ENCODE data around the gene PCNX2. TPM values are rescaled to one million over a fixed set of nuclear protein-coding genes. Genes with fewer than 3 reads are reported as not detected.

PCNX2 gene
- total RNA-seq, 1 donor from 2014 or later, result 18.4 TPM

DNA sequence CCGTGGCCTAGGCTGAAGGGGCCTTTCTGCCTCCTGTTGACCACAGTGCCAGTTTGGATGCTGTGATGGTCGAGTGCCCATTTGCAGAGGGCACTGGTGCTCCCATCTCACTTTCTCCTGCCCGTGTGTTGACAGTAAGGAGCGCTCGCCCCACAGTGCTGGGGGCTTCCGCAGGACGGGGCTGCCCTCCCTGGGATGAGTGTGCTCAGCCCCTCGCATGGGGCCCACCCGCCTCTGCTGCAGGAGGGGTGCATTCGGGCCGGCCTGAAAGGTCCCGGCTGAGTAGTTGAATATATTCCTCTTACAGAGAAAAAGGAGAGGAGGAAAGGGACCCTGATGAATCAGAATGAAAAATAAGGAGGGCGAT is 307.8 kb downstream of the PCNX2 start:
- Mint-ChIP-seq H3K4me1 (ENCODE audit: unreplicated experiment) (peaks cover 6% of the 10 kb centered on the region), H3K27ac (no peak overlapping the region), H3K9me3 (peaks cover under 1% of the 10 kb centered on the region), H3K36me3 (peaks cover 6% of the 10 kb centered on the region), H3K27me3 (no peaks in the 10 kb centered on the region), H3K4me3 (no peak overlapping the region)
- no peak for DNase-seq (ENCODE audit: extremely low spot score, unreplicated experiment)
- TF ChIP-seq, protein P1, sequence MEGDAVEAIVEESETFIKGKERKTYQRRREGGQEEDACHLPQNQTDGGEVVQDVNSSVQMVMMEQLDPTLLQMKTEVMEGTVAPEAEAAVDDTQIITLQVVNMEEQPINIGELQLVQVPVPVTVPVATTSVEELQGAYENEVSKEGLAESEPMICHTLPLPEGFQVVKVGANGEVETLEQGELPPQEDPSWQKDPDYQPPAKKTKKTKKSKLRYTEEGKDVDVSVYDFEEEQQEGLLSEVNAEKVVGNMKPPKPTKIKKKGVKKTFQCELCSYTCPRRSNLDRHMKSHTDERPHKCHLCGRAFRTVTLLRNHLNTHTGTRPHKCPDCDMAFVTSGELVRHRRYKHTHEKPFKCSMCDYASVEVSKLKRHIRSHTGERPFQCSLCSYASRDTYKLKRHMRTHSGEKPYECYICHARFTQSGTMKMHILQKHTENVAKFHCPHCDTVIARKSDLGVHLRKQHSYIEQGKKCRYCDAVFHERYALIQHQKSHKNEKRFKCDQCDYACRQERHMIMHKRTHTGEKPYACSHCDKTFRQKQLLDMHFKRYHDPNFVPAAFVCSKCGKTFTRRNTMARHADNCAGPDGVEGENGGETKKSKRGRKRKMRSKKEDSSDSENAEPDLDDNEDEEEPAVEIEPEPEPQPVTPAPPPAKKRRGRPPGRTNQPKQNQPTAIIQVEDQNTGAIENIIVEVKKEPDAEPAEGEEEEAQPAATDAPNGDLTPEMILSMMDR (conservative IDR thresholded peaks at IDR 0.05), result no peak

DNA sequence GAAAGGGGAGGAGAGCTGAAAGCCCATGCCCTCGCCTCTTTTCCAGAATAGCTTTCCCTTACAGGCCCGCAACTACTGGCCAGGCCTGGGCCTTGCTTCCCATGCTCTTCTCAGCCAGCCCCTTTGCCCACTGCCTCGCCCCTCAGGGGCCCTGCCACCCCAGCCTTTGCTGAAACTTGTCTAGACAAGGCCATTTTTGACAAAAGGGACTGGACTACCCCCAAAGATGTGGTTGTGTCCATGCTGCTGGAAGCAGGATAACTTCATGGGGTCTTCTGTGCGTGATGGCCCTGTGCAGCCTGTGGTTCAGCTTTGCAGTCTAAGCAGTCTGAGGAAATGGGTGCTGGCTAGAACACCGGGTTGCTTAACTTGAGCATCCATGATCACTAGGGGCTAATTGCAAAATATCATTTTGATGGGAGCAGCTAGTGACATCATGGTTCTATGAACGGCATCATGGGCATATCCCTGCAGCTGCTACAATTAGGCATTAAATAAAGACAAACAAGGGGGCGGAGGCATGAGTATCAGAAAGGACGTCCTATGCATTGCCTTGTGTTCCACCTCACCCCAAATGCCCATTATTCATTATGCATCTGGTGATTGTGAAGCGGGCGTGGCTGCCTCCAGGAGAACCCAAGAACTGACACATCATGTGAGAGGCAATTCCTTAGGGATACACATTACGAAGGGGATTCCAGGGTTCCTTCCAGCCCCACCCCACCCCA is 308.3 kb downstream of the PCNX2 start:
- H3K27me3 Mint-ChIP-seq, result no peaks in the 10 kb centered on the region
- H3K9me3 Mint-ChIP-seq, result no peaks in the 10 kb centered on the region
- peaks cover 3% of the 10 kb centered on the region for H3K36me3 Mint-ChIP-seq
- no peak overlapping the region for H3K27ac Mint-ChIP-seq
- DNase-seq (ENCODE audit: extremely low spot score, unreplicated experiment), result no peak
- H3K4me3 Mint-ChIP-seq, result no peak overlapping the region
- TF ChIP-seq, protein P1 (conservative IDR thresholded peaks at IDR 0.05), result no peak
- peaks cover 11% of the 10 kb centered on the region for H3K4me1 Mint-ChIP-seq (ENCODE audit: unreplicated experiment)

DNA sequence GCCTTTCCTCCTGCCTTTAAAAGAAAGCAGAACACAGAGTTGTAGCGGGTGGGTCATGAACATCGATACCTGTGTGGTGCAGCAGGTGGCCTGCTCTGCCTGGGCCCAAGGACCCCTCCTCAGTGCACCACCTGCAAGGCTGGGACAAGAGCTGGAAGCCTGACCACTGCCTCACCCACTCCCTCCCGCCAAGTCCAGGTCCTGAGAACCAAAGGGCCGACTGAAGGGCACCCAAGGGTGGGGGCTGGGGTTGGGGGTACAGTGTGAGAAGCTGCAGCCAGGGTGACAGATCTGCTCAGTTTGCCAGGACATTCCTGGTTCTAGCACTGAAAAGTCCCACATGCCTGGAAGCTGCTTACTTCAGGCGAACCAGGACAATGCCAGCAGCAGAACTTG is 309.0 kb downstream of the PCNX2 start:
- TF ChIP-seq, protein P1 (conservative IDR thresholded peaks at IDR 0.05), result no peak
- H3K27me3 Mint-ChIP-seq, result no peaks in the 10 kb centered on the region
- H3K4me1 Mint-ChIP-seq (ENCODE audit: unreplicated experiment), result peaks cover 13% of the 10 kb centered on the region
- no peak for DNase-seq (ENCODE audit: extremely low spot score, unreplicated experiment)
- no peak overlapping the region for H3K27ac Mint-ChIP-seq
- peaks cover 3% of the 10 kb centered on the region for H3K36me3 Mint-ChIP-seq
- H3K4me3 Mint-ChIP-seq, result no peak overlapping the region
- no peaks in the 10 kb centered on the region for H3K9me3 Mint-ChIP-seq

DNA sequence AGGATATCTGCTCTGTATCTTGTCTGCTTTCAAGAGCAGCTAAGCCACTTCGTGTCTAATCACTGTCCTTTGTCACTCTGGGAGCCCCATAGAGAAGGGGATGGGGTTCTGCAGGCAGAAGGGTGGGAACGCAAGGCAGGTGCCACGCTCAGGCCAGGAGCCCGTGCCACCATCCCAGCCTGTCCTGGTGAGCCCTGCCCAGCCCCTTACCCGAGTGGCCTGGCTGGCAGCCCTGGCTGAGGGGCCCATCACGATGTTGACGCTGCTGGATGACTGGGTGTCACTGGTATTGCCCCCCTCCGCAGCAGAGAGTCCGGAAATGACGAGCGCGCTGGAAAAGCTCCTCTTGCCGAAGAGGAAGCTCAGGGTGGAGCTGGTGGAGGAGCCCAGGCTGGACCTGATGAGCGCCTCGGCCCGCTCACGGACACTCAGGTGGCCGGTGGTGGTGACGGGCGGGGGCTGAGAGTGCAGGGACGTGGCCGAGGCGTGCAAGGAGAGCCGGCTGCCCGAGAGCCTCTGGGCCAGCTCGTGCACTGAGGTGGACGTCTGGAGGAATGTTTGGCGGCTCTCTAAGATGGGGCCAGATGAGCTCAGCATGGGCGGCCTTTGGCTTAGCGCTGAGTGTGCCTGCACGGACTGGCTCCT is 309.5 kb downstream of the PCNX2 start:
- Mint-ChIP-seq H3K4me3 (no peak overlapping the region), H3K27me3 (no peaks in the 10 kb centered on the region), H3K9me3 (no peaks in the 10 kb centered on the region), H3K27ac (no peak overlapping the region), H3K36me3 (peaks cover 8% of the 10 kb centered on the region), H3K4me1 (ENCODE audit: unreplicated experiment) (peaks cover 16% of the 10 kb centered on the region)
- no peak for DNase-seq (ENCODE audit: extremely low spot score, unreplicated experiment)
- TF ChIP-seq, protein P1 (conservative IDR thresholded peaks at IDR 0.05), result no peak

DNA sequence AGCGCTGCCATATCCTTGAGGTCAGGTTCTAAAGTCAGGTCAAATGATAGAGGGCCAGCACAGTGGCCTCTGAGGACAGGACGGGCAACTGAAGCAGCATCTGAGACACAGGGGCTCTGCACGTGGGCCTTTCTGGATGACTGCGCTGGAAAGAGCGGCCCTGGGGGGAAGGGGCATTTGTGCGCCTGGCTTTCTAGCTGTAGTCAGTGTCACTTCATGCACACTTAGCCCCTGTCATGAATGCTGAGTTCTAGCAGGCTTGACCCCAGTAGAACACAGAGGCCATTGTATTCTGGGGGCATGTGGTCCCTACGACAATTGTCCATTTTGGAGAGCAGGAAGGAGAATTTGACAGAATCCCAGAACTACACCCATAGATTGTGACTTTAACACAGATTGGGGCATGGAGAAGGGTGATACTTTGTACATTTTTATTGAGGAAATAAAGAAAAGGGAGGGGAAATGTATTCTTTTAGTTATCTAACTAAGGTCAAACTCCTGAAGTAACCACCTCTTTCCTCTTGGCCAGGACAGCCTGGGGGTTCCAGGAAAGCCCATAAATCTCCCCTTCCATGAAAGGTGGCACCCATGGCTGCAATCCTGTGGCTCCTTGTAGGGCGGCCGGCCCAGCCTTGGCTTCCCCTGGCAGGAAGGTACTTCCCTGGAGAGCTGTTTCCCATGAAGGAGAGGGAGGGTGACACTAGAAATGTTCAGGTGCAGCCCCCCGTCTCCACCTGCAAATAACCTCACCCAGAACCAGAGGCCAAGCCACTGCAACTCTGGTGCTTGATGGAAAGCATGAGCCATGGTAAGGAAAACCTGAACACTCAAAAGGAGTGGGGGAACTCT is 310.7 kb downstream of the PCNX2 start:
- Mint-ChIP-seq H3K4me1 (ENCODE audit: unreplicated experiment) (peaks cover 23% of the 10 kb centered on the region), H3K27me3 (no peaks in the 10 kb centered on the region), H3K36me3 (peaks cover 16% of the 10 kb centered on the region), H3K27ac (no peak overlapping the region), H3K4me3 (no peak overlapping the region), H3K9me3 (no peaks in the 10 kb centered on the region)
- DNase-seq (ENCODE audit: extremely low spot score, unreplicated experiment), result no peak
- TF ChIP-seq, protein P1 (conservative IDR thresholded peaks at IDR 0.05), result no peak

All from type B pancreatic cell (in vitro differentiated cells).